Measurements from ENCODE around the gene RNF40. TPM values are rescaled to one million over a fixed set of nuclear protein-coding genes. Genes with fewer than 3 reads are reported as not detected.

RNF40 gene
- total RNA-seq, 1 experiment from 2014 or later, result 90.3 TPM

- TF ChIP-seq EZH2phosphoT487 (IDR thresholded peaks at IDR 0.05; ENCODE audit: borderline replicate concordance) (no peak), SIN3A (IDR thresholded peaks at IDR 0.05; ENCODE audit: low read depth) (0 out of 2 replicates have a peak, but pooled peaks have one; percentile 45), SRF (IDR thresholded peaks at IDR 0.05; ENCODE audit: low read depth) (peak; percentile 50; the same call in 1 of the 2 replicates), EZH2 (IDR thresholded peaks at IDR 0.05) (no peak), SP1 (IDR thresholded peaks at IDR 0.05; ENCODE audit: low read depth) (peak; percentile 81)
- TF ChIP-seq, protein P1, sequence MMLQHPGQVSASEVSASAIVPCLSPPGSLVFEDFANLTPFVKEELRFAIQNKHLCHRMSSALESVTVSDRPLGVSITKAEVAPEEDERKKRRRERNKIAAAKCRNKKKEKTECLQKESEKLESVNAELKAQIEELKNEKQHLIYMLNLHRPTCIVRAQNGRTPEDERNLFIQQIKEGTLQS (IDR thresholded peaks at IDR 0.05), result no peak
These were observed 20.6 kb upstream of the RNF40 start (continued) for GRCh38 chr16:30741461-30741914.

GRCh38 chr16:30743716-30744115 lies 18.4 kb upstream of the RNF40 start:
- H3K4me1 ChIP-seq (ENCODE audit: control insufficient read depth in 1 of 2, insufficient read depth in 2 of 2, low read length in 2 of 2), result peaks cover 37 to 51% of the 10 kb centered on the region in 2 experiments
- ChIA-PET RAD21 (ENCODE audit: low non-redundant PET in 1 of 2, low total read pairs in 2 of 2, uncharacterized antibody in 2 of 2, unreplicated experiment in 2 of 2) (no interaction called here), POLR2A (no interaction called here)

More at GRCh38 chr16:30743716-30744115, 18.4 kb upstream of the RNF40 start:
- Histone ChIP-seq H4K20me1 (ENCODE audit: insufficient read depth) (no peaks in the 10 kb centered on the region), H3K79me2 (ENCODE audit: insufficient read depth, low read length) (peaks cover 25% of the 10 kb centered on the region), H3K27me3 (ENCODE audit: insufficient read depth, low read length) (no peaks in the 10 kb centered on the region), H3K9me3 (ENCODE audit: control insufficient read depth in 1 of 2, insufficient read depth in 1 of 2, low read depth in 1 of 2, low read length in 2 of 2) (no peaks in the 10 kb centered on the region), H3K9ac (ENCODE audit: low read length) (no peak overlapping the region), H3K4me3 (replicated peaks in 1 of 2; ENCODE audit: low read depth in 1 of 2, low read length in 2 of 2) (no peak overlapping the region), H3K9me2 (ENCODE audit: insufficient read depth) (no peaks in the 10 kb centered on the region), H3K27ac (ENCODE audit: low read depth, low read length) (no peak overlapping the region; the same call in 1 of the 2 replicates), H3K4me2 (ENCODE audit: low read length) (no peak overlapping the region), H2AFZ (ENCODE audit: low read depth, low read length, poor library complexity, severe bottlenecking) (no peak overlapping the region), H3K36me3 (ENCODE audit: control insufficient read depth in 1 of 2, insufficient read depth in 2 of 2, low read length in 2 of 2) (peaks cover 8 to 30% of the 10 kb centered on the region in 2 experiments; a peak in 3 of 4 replicates)
- CTCF ChIA-PET, result no interaction called here
- no peak for ATAC-seq
- no TSS peak for BruUV-seq (replicated peaks)
- TF ChIP-seq CTCF (IDR thresholded peaks at IDR 0.05 in 2 of 3, conservative IDR thresholded peaks at IDR 0.05 in 1 of 3; ENCODE audit: borderline replicate concordance in 1 of 3, insufficient read depth in 1 of 3, low read depth in 2 of 3, low read length in 2 of 3) (no peak), SP1 (IDR thresholded peaks at IDR 0.05; ENCODE audit: low read depth) (no peak), RAD21 (IDR thresholded peaks at IDR 0.05; ENCODE audit: low read depth) (no peak), JUND (IDR thresholded peaks at IDR 0.05) (no peak), ZNF274 (IDR thresholded peaks at IDR 0.05; ENCODE audit: low read depth, low read length) (no peak), YY1 (IDR thresholded peaks at IDR 0.05; ENCODE audit: extremely low read depth, insufficient replicate concordance, low read depth, low read length) (no peak), SRF (IDR thresholded peaks at IDR 0.05; ENCODE audit: low read depth) (no peak), EZH2 (IDR thresholded peaks at IDR 0.05) (no peak), CEBPB (IDR thresholded peaks at IDR 0.05; ENCODE audit: low read depth) (no peak), EGR1 (IDR thresholded peaks at IDR 0.05; ENCODE audit: low read depth) (no peak)
- TF ChIP-seq, protein P2, sequence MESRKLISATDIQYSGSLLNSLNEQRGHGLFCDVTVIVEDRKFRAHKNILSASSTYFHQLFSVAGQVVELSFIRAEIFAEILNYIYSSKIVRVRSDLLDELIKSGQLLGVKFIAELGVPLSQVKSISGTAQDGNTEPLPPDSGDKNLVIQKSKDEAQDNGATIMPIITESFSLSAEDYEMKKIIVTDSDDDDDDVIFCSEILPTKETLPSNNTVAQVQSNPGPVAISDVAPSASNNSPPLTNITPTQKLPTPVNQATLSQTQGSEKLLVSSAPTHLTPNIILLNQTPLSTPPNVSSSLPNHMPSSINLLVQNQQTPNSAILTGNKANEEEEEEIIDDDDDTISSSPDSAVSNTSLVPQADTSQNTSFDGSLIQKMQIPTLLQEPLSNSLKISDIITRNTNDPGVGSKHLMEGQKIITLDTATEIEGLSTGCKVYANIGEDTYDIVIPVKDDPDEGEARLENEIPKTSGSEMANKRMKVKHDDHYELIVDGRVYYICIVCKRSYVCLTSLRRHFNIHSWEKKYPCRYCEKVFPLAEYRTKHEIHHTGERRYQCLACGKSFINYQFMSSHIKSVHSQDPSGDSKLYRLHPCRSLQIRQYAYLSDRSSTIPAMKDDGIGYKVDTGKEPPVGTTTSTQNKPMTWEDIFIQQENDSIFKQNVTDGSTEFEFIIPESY (IDR thresholded peaks at IDR 0.05; ENCODE audit: extremely low read depth, insufficient replicate concordance, low read length), result no peak
- TF ChIP-seq, protein P3, sequence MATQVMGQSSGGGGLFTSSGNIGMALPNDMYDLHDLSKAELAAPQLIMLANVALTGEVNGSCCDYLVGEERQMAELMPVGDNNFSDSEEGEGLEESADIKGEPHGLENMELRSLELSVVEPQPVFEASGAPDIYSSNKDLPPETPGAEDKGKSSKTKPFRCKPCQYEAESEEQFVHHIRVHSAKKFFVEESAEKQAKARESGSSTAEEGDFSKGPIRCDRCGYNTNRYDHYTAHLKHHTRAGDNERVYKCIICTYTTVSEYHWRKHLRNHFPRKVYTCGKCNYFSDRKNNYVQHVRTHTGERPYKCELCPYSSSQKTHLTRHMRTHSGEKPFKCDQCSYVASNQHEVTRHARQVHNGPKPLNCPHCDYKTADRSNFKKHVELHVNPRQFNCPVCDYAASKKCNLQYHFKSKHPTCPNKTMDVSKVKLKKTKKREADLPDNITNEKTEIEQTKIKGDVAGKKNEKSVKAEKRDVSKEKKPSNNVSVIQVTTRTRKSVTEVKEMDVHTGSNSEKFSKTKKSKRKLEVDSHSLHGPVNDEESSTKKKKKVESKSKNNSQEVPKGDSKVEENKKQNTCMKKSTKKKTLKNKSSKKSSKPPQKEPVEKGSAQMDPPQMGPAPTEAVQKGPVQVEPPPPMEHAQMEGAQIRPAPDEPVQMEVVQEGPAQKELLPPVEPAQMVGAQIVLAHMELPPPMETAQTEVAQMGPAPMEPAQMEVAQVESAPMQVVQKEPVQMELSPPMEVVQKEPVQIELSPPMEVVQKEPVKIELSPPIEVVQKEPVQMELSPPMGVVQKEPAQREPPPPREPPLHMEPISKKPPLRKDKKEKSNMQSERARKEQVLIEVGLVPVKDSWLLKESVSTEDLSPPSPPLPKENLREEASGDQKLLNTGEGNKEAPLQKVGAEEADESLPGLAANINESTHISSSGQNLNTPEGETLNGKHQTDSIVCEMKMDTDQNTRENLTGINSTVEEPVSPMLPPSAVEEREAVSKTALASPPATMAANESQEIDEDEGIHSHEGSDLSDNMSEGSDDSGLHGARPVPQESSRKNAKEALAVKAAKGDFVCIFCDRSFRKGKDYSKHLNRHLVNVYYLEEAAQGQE (IDR thresholded peaks at IDR 0.05; ENCODE audit: low read depth), result no peak
- intact Hi-C loops (cut with micrococcal nuclease), result no loop called here
- DNase-seq (ENCODE audit: low read depth, low spot score), result no peak
